CD8-positive, alpha-beta memory T cell (primary cell): ENCODE measurements around the gene ASPSCR1. TPM values are rescaled to one million over a fixed set of nuclear protein-coding genes. Genes with fewer than 3 reads are reported as not detected.

Experiments
- CTCF ChIA-PET: fragments of 350-600 bp; sonication (Branson Sonifier 250); formaldehyde crosslinking; loops from one replicate; lab custom pipeline; 2021; ENCODE audit warnings: antibody characterized with exemption; lab: Charles Lee
- POLR2A ChIA-PET: fragments of 350-600 bp; sonication (Branson Sonifier 250); formaldehyde crosslinking; loops from one replicate; lab custom pipeline; 2021; ENCODE audit warnings: antibody characterized with exemption; lab: Charles Lee
- DNase-seq, 5 donors: peaks; one replicate each; pipeline versions ENCODE4 v3.0.0 to v3.0.0-alpha.2; 2020 to 2022; ENCODE audit warnings: mixed read lengths in 1 of 5
- H3K27ac ChIP-seq: one replicate; pipeline ENCODE4 v1.7.0; 2013; ENCODE audit warnings: low read depth, mild to moderate bottlenecking, low read length, moderate library complexity
- H3K27me3 ChIP-seq: 2 replicates; pipeline ENCODE4 v1.7.0; 2013; ENCODE audit warnings: low read length, mild to moderate bottlenecking; ENCODE audit not compliant: insufficient read depth, poor library complexity, severe bottlenecking
- H3K36me3 ChIP-seq: 2 replicates; pipeline ENCODE4 v1.7.0; 2013; ENCODE audit warnings: mild to moderate bottlenecking, low read length, moderate library complexity; ENCODE audit not compliant: insufficient read depth
- H3K4me1 ChIP-seq: 2 replicates; pipeline ENCODE4 v1.7.0; 2013; ENCODE audit warnings: mild to moderate bottlenecking, low read length, moderate library complexity; ENCODE audit not compliant: insufficient read depth
- H3K4me3 ChIP-seq: 2 replicates; pipeline ENCODE4 v1.7.0; 2013; ENCODE audit warnings: mild to moderate bottlenecking, low read length
- H3K9me3 ChIP-seq: 2 replicates; pipeline ENCODE4 v1.7.0; 2013; ENCODE audit warnings: mild to moderate bottlenecking, low read length
- H3K27ac Mint-ChIP-seq, 8 donors: one replicate each; pipeline ENCODE4 v1.8.0; 2020 to 2021; ENCODE audit warnings: mixed read lengths in 8 of 8, mild to moderate bottlenecking in 6 of 8, inconsistent platforms in 3 of 8, moderate library complexity in 3 of 8
- H3K27me3 Mint-ChIP-seq, 2 donors: one replicate each; pipeline ENCODE4 v1.8.0; 2020 to 2021; ENCODE audit warnings: mixed read lengths in 2 of 2, mild to moderate bottlenecking in 1 of 2, moderate library complexity in 1 of 2
- H3K36me3 Mint-ChIP-seq, 3 donors: one replicate each; pipeline ENCODE4 v1.8.0; 2020 to 2021; ENCODE audit warnings: mixed read lengths in 3 of 3, inconsistent platforms in 1 of 3, mild to moderate bottlenecking in 1 of 3
- H3K4me1 Mint-ChIP-seq, 3 donors: one replicate each; pipeline ENCODE4 v1.8.0; 2020 to 2021; ENCODE audit warnings: mixed read lengths in 3 of 3, inconsistent platforms in 1 of 3, mild to moderate bottlenecking in 1 of 3
- H3K4me3 Mint-ChIP-seq, 7 donors: one replicate each; pipeline ENCODE4 v1.8.0; 2020 to 2021; ENCODE audit warnings: mixed read lengths in 7 of 7, mild to moderate bottlenecking in 6 of 7, moderate library complexity in 4 of 7, inconsistent platforms in 2 of 7
- H3K9me3 Mint-ChIP-seq, 5 donors: one replicate each; pipeline ENCODE4 v1.8.0; 2020 to 2022; ENCODE audit warnings: mixed read lengths in 5 of 5, mild to moderate bottlenecking in 3 of 5, moderate library complexity in 2 of 5, inconsistent platforms in 1 of 5
- polyA plus RNA-seq: library from polyadenylated mRNA; unstranded; fragments of 300-500 nt; fragmentation: Illumina TruSeq; gene quantifications from one replicate; pipeline ENCODE4 v1.2.3, GENCODE V29; 2021
- total RNA-seq, 2 experiments: library from RNA; stranded (reverse); gene quantifications; one replicate each; pipeline ENCODE4 v1.2.3, GENCODE V29; 2021

Gene ASPSCR1
- total and polyA plus RNA-seq, 3 experiments from 2014 or later = 29.2 to 35.9 (median 32.0) TPM

- Histone ChIP-seq H3K9me3 (no peaks in the 10 kb centered on the region), H3K4me3 (no peak overlapping the region), H3K4me1 (no peaks in the 10 kb centered on the region), H3K36me3 (no peaks in the 10 kb centered on the region), H3K27me3 (no peaks in the 10 kb centered on the region), H3K27ac (no peak overlapping the region)
- ChIA-PET CTCF (no interaction called here), POLR2A (no interaction called here)
- H3K27ac Mint-ChIP-seq = peak overlapping the region in 1 of 8 donors; percentile 85
- no peak overlapping the region for H3K4me3 Mint-ChIP-seq
- no peaks in the 10 kb centered on the region for H3K9me3 Mint-ChIP-seq
- peaks cover 0 to 3% (median 2%) of the 10 kb centered on the region in 3 donors for H3K4me1 Mint-ChIP-seq
- DNase-seq = no peak
- peaks cover 0 to 16% (median 3%) of the 10 kb centered on the region in 3 donors for H3K36me3 Mint-ChIP-seq
- H3K27me3 Mint-ChIP-seq = no peaks in the 10 kb centered on the region
Observed at GRCh38 chr17:81995463-81996231, 18.2 kb downstream of the ASPSCR1 start.

DNA sequence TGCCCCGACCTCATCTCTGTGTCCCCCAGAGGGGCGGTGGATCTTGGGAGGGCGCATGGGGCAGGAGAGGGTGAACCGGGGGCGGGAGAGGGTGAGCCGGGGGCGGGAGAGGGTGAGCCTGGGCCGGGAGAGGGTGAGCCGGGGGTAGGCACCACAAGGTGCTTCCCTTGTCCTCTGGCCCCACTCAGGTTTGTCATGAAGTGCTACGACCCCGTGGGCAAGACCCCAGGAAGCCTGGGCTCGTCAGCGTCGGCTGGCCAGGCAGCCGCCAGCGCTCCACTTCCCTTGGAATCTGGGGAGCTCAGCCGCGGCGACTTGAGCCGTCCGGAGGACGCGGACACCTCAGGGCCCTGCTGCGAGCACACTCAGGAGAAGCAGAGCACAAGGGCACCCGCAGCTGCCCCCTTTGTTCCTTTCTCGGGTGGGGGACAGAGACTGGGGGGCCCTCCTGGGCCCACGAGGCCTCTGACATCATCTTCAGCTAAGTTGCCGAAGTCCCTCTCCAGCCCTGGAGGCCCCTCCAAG is 18.9 kb downstream of the ASPSCR1 start:
- Histone ChIP-seq H3K4me3 (no peak overlapping the region), H3K36me3 (no peaks in the 10 kb centered on the region), H3K27ac (no peak overlapping the region), H3K27me3 (no peaks in the 10 kb centered on the region), H3K9me3 (no peaks in the 10 kb centered on the region), H3K4me1 (no peaks in the 10 kb centered on the region)
- H3K9me3 Mint-ChIP-seq = no peaks in the 10 kb centered on the region
- ChIA-PET POLR2A (no interaction called here), CTCF (no interaction called here)
- H3K4me1 Mint-ChIP-seq = no peaks in the 10 kb centered on the region
- no peak for DNase-seq
- H3K27me3 Mint-ChIP-seq = no peaks in the 10 kb centered on the region
- peak overlapping the region in 1 of 8 donors; percentile 85 for H3K27ac Mint-ChIP-seq
- H3K36me3 Mint-ChIP-seq = peaks cover 0 to 14% (median 2%) of the 10 kb centered on the region in 3 donors
- H3K4me3 Mint-ChIP-seq = no peak overlapping the region

- no peaks in the 10 kb centered on the region for H3K36me3 ChIP-seq
- Mint-ChIP-seq H3K27ac (peak overlapping the region in 2 of 8 donors; percentile 29 to 87), H3K9me3 (no peaks in the 10 kb centered on the region), H3K27me3 (no peaks in the 10 kb centered on the region), H3K36me3 (peaks cover 0 to 14% (median 2%) of the 10 kb centered on the region in 3 donors), H3K4me1 (no peaks in the 10 kb centered on the region), H3K4me3 (no peak overlapping the region)
- H3K27me3 ChIP-seq = no peaks in the 10 kb centered on the region
- CTCF ChIA-PET = interaction anchor here (0.6 kb wide), 1 partner anchor 34 kb away, joined by 4 read pairs; no protein-coding TSS in a partner anchor
- H3K4me3 ChIP-seq = no peak overlapping the region
- no peak overlapping the region for H3K27ac ChIP-seq
- no peaks in the 10 kb centered on the region for H3K4me1 ChIP-seq
- no peaks in the 10 kb centered on the region for H3K9me3 ChIP-seq
- POLR2A ChIA-PET = no interaction called here
- no peak for DNase-seq
Observed at GRCh38 chr17:81996757-81997441, 19.5 kb downstream of the ASPSCR1 start.

DNA sequence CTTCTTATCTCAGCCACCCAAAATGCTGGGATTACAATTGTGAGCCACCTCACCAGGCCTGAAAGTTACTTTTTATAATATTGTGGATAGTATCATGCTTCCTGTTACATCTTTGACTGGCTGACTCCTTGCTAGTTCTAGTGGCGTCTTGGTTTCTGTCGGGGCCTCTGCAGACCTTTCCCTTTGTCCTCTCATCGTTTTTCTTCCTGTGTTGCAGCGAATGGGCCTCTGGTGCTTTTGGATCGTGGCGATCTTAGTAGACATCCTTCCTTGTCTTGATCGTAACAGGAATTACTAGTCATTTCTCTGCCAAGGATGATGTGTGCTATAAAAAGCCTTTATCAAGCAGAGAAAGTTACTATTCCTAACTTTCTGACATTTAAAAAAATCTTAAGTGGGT is 20.8 kb downstream of the ASPSCR1 start:
- H3K4me1 Mint-ChIP-seq = no peaks in the 10 kb centered on the region
- no peak for DNase-seq

DNA sequence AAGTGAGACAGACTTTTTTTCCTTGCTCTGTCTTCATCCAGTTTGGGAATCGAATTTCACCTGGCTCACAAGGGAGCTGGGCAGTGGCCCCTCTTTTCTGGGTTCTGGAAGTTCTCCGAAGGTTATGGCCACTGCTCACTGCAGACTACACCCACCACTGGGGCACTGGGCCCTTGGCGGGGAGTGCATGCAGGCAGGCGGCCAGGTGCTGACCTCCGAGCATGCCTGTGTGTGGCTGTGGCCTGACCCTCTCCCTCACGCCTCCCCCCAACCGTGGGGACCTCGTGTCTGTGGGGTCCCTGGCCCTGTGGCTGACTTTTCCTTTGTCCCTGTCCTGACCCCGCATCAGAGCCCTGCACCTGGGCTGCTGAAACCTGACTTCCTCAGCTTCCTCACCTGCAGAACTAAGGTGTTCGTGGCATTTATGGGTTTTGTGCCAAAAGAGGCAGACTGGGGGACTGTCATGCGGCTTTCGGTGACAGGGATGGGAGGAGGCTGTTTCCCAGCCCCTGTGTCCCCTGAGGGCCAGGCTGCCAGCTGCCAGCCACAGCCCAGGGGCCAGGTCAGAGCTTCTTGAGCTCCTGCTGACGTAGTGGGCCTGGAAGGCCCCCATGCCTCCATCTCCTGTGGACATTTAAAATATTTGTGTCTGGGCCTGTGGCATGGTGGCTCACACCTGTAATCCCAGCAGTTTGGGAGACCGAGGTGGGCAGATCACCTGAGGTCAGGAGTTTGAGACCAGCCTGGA is 21.4 kb downstream of the ASPSCR1 start:
- Mint-ChIP-seq H3K4me1 (no peaks in the 10 kb centered on the region), H3K9me3 (no peaks in the 10 kb centered on the region)

More for the DNA sequence above, 20.8 kb downstream of the ASPSCR1 start:
- Histone ChIP-seq H3K27ac (no peak overlapping the region), H3K4me3 (no peak overlapping the region), H3K36me3 (no peaks in the 10 kb centered on the region), H3K4me1 (no peaks in the 10 kb centered on the region), H3K9me3 (no peaks in the 10 kb centered on the region), H3K27me3 (no peaks in the 10 kb centered on the region)
- CTCF ChIA-PET = no interaction called here
- Mint-ChIP-seq H3K27me3 (no peaks in the 10 kb centered on the region), H3K9me3 (no peaks in the 10 kb centered on the region), H3K27ac (peak overlapping the region in 2 of 8 donors; percentile 52 to 80), H3K36me3 (peaks cover 0 to 14% (median 2%) of the 10 kb centered on the region in 3 donors), H3K4me3 (no peak overlapping the region)
- POLR2A ChIA-PET = no interaction called here

DNA sequence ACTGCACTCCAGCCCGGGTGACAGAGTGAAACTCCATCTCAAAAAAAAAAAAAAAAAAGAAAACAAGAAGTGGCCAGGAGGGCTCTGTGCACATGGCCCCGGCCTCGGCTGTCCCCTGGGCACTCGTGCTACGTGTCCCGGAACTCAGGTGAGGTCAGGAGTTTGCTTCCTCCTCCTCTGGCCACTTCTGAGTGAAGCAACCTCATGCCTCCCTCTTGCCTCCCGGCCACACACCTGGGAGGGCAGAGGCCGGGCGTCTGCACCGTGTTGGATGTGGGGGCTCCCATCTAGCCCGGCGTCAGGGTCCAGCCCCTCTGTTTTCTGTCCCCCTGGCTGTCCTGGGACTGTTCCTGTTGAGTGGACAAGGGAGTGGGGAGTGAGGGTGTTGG is 22.2 kb downstream of the ASPSCR1 start:
- H3K4me1 Mint-ChIP-seq = no peaks in the 10 kb centered on the region
- no peaks in the 10 kb centered on the region for H3K27me3 ChIP-seq
- no peaks in the 10 kb centered on the region for H3K9me3 Mint-ChIP-seq
- ChIA-PET POLR2A (no interaction called here), CTCF (no interaction called here)
- no peaks in the 10 kb centered on the region for H3K27me3 Mint-ChIP-seq
- no peak overlapping the region for H3K4me3 ChIP-seq
- no peaks in the 10 kb centered on the region for H3K4me1 ChIP-seq
- no peak for DNase-seq
- H3K27ac Mint-ChIP-seq = no peak overlapping the region
- peaks cover 0 to 10% (median 2%) of the 10 kb centered on the region in 3 donors for H3K36me3 Mint-ChIP-seq
- no peaks in the 10 kb centered on the region for H3K36me3 ChIP-seq
- no peaks in the 10 kb centered on the region for H3K9me3 ChIP-seq
- no peak overlapping the region for H3K4me3 Mint-ChIP-seq
- H3K27ac ChIP-seq = no peak overlapping the region

More for the DNA sequence above, 21.4 kb downstream of the ASPSCR1 start:
- CTCF ChIA-PET = no interaction called here
- Mint-ChIP-seq H3K27me3 (no peaks in the 10 kb centered on the region), H3K27ac (no peak overlapping the region), H3K4me3 (no peak overlapping the region), H3K36me3 (peaks cover 0 to 12% (median 2%) of the 10 kb centered on the region in 3 donors)
- H3K9me3 ChIP-seq = no peaks in the 10 kb centered on the region
- no peak overlapping the region for H3K4me3 ChIP-seq
- POLR2A ChIA-PET = no interaction called here
- H3K4me1 ChIP-seq = no peaks in the 10 kb centered on the region
- H3K27ac ChIP-seq = no peak overlapping the region
- DNase-seq = no peak
- H3K36me3 ChIP-seq = no peaks in the 10 kb centered on the region
- H3K27me3 ChIP-seq = no peaks in the 10 kb centered on the region

DNA sequence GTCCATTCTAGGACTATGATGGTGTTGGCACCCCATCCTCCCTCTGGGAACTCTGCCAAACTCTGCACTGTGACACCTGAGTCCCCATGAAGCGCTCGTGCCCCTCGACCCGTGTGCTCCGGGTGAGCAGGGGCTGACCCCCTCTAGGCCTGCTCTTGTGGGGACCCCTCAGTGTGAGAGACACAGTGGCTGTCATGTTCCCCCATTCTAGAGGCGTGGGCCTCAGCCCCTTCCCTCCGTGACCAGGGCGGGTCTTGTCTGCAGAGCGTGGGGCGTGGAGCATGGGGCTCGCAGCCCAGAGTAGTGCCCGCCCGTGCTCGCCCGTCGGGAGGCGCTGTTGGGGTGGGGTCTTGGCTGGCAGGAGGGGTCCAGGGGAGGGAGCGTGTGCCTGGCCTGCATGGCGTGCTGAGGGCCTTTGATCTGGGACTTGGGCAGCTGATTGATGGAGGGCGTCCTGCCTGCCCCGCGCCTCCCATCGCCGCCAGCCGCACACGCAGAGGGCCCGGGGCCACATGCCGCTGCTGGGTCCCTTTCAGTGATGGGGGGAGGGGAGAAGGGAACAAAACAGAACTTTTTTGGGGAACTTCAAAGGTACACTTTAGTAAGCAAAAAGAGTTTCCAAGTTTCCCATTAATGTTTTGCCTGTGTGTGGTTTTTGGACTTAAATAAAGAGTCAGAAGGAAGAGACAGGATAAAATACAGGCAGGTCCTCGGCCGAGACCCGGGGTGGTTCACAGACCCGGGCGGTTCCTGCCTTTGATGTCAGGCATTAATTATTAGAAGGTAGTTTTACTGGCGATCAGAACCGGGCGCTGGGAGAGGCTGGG is 22.8 kb downstream of the ASPSCR1 start:
- Histone ChIP-seq H3K27me3 (no peaks in the 10 kb centered on the region), H3K9me3 (no peaks in the 10 kb centered on the region), H3K4me1 (no peaks in the 10 kb centered on the region), H3K4me3 (no peak overlapping the region), H3K36me3 (no peaks in the 10 kb centered on the region), H3K27ac (no peak overlapping the region)
- peak overlapping the region in 1 of 8 donors; percentile 54 for H3K27ac Mint-ChIP-seq
- no peaks in the 10 kb centered on the region for H3K9me3 Mint-ChIP-seq
- no peaks in the 10 kb centered on the region for H3K27me3 Mint-ChIP-seq
- POLR2A ChIA-PET = no interaction called here
- no peak overlapping the region for H3K4me3 Mint-ChIP-seq
- no peaks in the 10 kb centered on the region for H3K4me1 Mint-ChIP-seq
- CTCF ChIA-PET = no interaction called here
- no peak for DNase-seq
- peaks cover 0 to 10% (median 2%) of the 10 kb centered on the region in 3 donors for H3K36me3 Mint-ChIP-seq
